Measurements from ENCODE around the gene SMYD1.
A peak's percentile ranks its signal among the peaks of the same experiment; 100 is the strongest.

Gene SMYD1

GRCh38 chr2:88055371-88056128 is 12.1 kb upstream of the SMYD1 start, which contains the start of gene KRCC1:
Gene KRCC1, minus strand, starts transcription at chr2:88055783. Its CDS starts 27,220 bp downstream, at chr2:88028563.
- H4K91ac ChIP-seq (ENCODE audit: low read depth, low read length): peak within 1 kb of the TSS; percentile 97
- H3K18ac ChIP-seq (ENCODE audit: low read length): peak within 1 kb of the TSS; percentile 99
- peak within 1 kb of the TSS; percentile 89 for H2BK120ac ChIP-seq (ENCODE audit: insufficient read depth, low read length, poor library complexity)
- no peak within 1 kb of the TSS for H3K23ac ChIP-seq (ENCODE audit: low read length)
- peaks cover 12 to 13% of the 10 kb centered on the region in 2 experiments for H3K4me1 ChIP-seq (ENCODE audit: control insufficient read depth in 1 of 2, insufficient read depth in 2 of 2, low read length in 2 of 2)
- no peak within 1 kb of the TSS for H2BK12ac ChIP-seq (ENCODE audit: low read length)
- no CpG with 5 or more reads among the region's 77 CpGs for WGBS (ENCODE audit: extremely low coverage, insufficient coverage, insufficient read length)
- peak within 1 kb of the TSS; percentile 92 for H4K12ac ChIP-seq (ENCODE audit: low read depth, low read length)
- H3K4me3 ChIP-seq (ENCODE audit: low read depth, low read length): peak within 1 kb of the TSS; percentile 85
- peak within 1 kb of the TSS; percentile 77 for H2AFZ ChIP-seq (ENCODE audit: insufficient read depth, low read length, poor library complexity)
- H3K79me2 ChIP-seq (ENCODE audit: control insufficient read depth, insufficient read depth, low read length, poor library complexity): peaks cover 11% of the 10 kb centered on the region
- H2BK5ac ChIP-seq (ENCODE audit: low read depth, low read length, poor library complexity): peak within 1 kb of the TSS; percentile 67
- H3K36me3 ChIP-seq (ENCODE audit: control insufficient read depth in 1 of 2, insufficient read depth in 2 of 2, low read length in 2 of 2): no peaks in the 10 kb centered on the region
- H3K79me1 ChIP-seq (ENCODE audit: low read length): peaks cover 9% of the 10 kb centered on the region
- peak within 1 kb of the TSS; percentile 98 for H3K14ac ChIP-seq (ENCODE audit: low read length)
- H2AK5ac ChIP-seq (ENCODE audit: low read length): peak within 1 kb of the TSS; percentile 77
- peak; percentile 98 to 99 for DNase-seq
- H3K4ac ChIP-seq (ENCODE audit: low read depth, low read length): peak within 1 kb of the TSS; percentile 98
- H3K27me3 ChIP-seq (ENCODE audit: insufficient read depth, low read length): no peaks in the 10 kb centered on the region
- peak within 1 kb of the TSS; percentile 71 for H3K4me2 ChIP-seq (ENCODE audit: low read length)
- peak within 1 kb of the TSS; percentile 65 for H3K27ac ChIP-seq (ENCODE audit: low read depth, low read length)
- H3K9me3 ChIP-seq (ENCODE audit: insufficient read depth, low read depth, low read length): no peaks in the 10 kb centered on the region
- peak within 1 kb of the TSS; percentile 99 for H3K9ac ChIP-seq (ENCODE audit: low read length)
- H4K8ac ChIP-seq (ENCODE audit: low read depth, low read length): peak within 1 kb of the TSS; percentile 96

- no peak overlapping the region for H2AK5ac ChIP-seq (ENCODE audit: low read length)
- no peak overlapping the region for H3K27ac ChIP-seq (ENCODE audit: low read depth, low read length)
- no peak overlapping the region for H3K14ac ChIP-seq (ENCODE audit: low read length)
- no peak overlapping the region for H2BK5ac ChIP-seq (ENCODE audit: low read depth, low read length, poor library complexity)
- no peaks in the 10 kb centered on the region for H3K9me3 ChIP-seq (ENCODE audit: insufficient read depth, low read depth, low read length)
- no peak overlapping the region for H3K18ac ChIP-seq (ENCODE audit: low read length)
- H4K8ac ChIP-seq (ENCODE audit: low read depth, low read length): no peak overlapping the region
- H3K4me2 ChIP-seq (ENCODE audit: low read length): no peak overlapping the region
- no peak overlapping the region for H3K4ac ChIP-seq (ENCODE audit: low read depth, low read length)
- H3K79me2 ChIP-seq (ENCODE audit: control insufficient read depth, insufficient read depth, low read length, poor library complexity): peaks cover 11% of the 10 kb centered on the region
- no peak overlapping the region for H3K23ac ChIP-seq (ENCODE audit: low read length)
- H3K27me3 ChIP-seq (ENCODE audit: insufficient read depth, low read length): no peaks in the 10 kb centered on the region
- H3K9ac ChIP-seq (ENCODE audit: low read length): no peak overlapping the region
- H2BK120ac ChIP-seq (ENCODE audit: insufficient read depth, low read length, poor library complexity): no peak overlapping the region
- H4K91ac ChIP-seq (ENCODE audit: low read depth, low read length): no peak overlapping the region
- H2AFZ ChIP-seq (ENCODE audit: insufficient read depth, low read length, poor library complexity): no peak overlapping the region
- H4K12ac ChIP-seq (ENCODE audit: low read depth, low read length): no peak overlapping the region
- no peak for DNase-seq
- no peaks in the 10 kb centered on the region for H3K36me3 ChIP-seq (ENCODE audit: control insufficient read depth in 1 of 2, insufficient read depth in 2 of 2, low read length in 2 of 2)
- H3K79me1 ChIP-seq (ENCODE audit: low read length): peaks cover 9% of the 10 kb centered on the region
- H3K4me1 ChIP-seq (ENCODE audit: control insufficient read depth in 1 of 2, insufficient read depth in 2 of 2, low read length in 2 of 2): peaks cover 12 to 13% of the 10 kb centered on the region in 2 experiments
- WGBS (ENCODE audit: extremely low coverage, insufficient coverage, insufficient read length): no CpG with 5 or more reads among the region's 4 CpGs
- H2BK12ac ChIP-seq (ENCODE audit: low read length): no peak overlapping the region
- no peak overlapping the region for H3K4me3 ChIP-seq (ENCODE audit: low read depth, low read length)
Observed at GRCh38 chr2:88057437-88057844, 10.2 kb upstream of the SMYD1 start.

- no peaks in the 10 kb centered on the region for H3K36me3 ChIP-seq (ENCODE audit: control insufficient read depth in 1 of 2, insufficient read depth in 2 of 2, low read length in 2 of 2)
- H3K18ac ChIP-seq (ENCODE audit: low read length): no peak overlapping the region
- H3K27me3 ChIP-seq (ENCODE audit: insufficient read depth, low read length): no peaks in the 10 kb centered on the region
- H3K4me3 ChIP-seq (ENCODE audit: low read depth, low read length): no peak overlapping the region
- no peaks in the 10 kb centered on the region for H3K9me3 ChIP-seq (ENCODE audit: insufficient read depth, low read depth, low read length)
- H2BK120ac ChIP-seq (ENCODE audit: insufficient read depth, low read length, poor library complexity): no peak overlapping the region
- H4K91ac ChIP-seq (ENCODE audit: low read depth, low read length): no peak overlapping the region
- no peak overlapping the region for H4K12ac ChIP-seq (ENCODE audit: low read depth, low read length)
- H3K79me1 ChIP-seq (ENCODE audit: low read length): peaks cover 9% of the 10 kb centered on the region
- peaks cover 12 to 13% of the 10 kb centered on the region in 2 experiments for H3K4me1 ChIP-seq (ENCODE audit: control insufficient read depth in 1 of 2, insufficient read depth in 2 of 2, low read length in 2 of 2)
- no peak overlapping the region for H3K4me2 ChIP-seq (ENCODE audit: low read length)
- peaks cover 11% of the 10 kb centered on the region for H3K79me2 ChIP-seq (ENCODE audit: control insufficient read depth, insufficient read depth, low read length, poor library complexity)
- no peak overlapping the region for H3K4ac ChIP-seq (ENCODE audit: low read depth, low read length)
- H3K14ac ChIP-seq (ENCODE audit: low read length): no peak overlapping the region
- no peak overlapping the region for H3K27ac ChIP-seq (ENCODE audit: low read depth, low read length)
- H3K9ac ChIP-seq (ENCODE audit: low read length): no peak overlapping the region
- no peak for DNase-seq
- H3K23ac ChIP-seq (ENCODE audit: low read length): no peak overlapping the region
- no peak overlapping the region for H2AK5ac ChIP-seq (ENCODE audit: low read length)
- H4K8ac ChIP-seq (ENCODE audit: low read depth, low read length): no peak overlapping the region
- no peak overlapping the region for H2AFZ ChIP-seq (ENCODE audit: insufficient read depth, low read length, poor library complexity)
- no peak overlapping the region for H2BK5ac ChIP-seq (ENCODE audit: low read depth, low read length, poor library complexity)
- no CpG with 5 or more reads among the region's 5 CpGs for WGBS (ENCODE audit: extremely low coverage, insufficient coverage, insufficient read length)
- H2BK12ac ChIP-seq (ENCODE audit: low read length): no peak overlapping the region
Observed at GRCh38 chr2:88058191-88058590, 9.4 kb upstream of the SMYD1 start.

- H3K4me3 ChIP-seq (ENCODE audit: low read depth, low read length): no peak overlapping the region
Observed at GRCh38 chr2:88059979-88060906, 7.4 kb upstream of the SMYD1 start.

More at GRCh38 chr2:88059979-88060906, 7.4 kb upstream of the SMYD1 start:
- Histone ChIP-seq H3K27me3 (ENCODE audit: insufficient read depth, low read length) (no peaks in the 10 kb centered on the region), H4K8ac (ENCODE audit: low read depth, low read length) (no peak overlapping the region), H3K23ac (ENCODE audit: low read length) (no peak overlapping the region), H4K12ac (ENCODE audit: low read depth, low read length) (no peak overlapping the region), H3K27ac (ENCODE audit: low read depth, low read length) (no peak overlapping the region), H4K91ac (ENCODE audit: low read depth, low read length) (no peak overlapping the region), H3K9me3 (ENCODE audit: insufficient read depth, low read depth, low read length) (no peaks in the 10 kb centered on the region), H3K18ac (ENCODE audit: low read length) (no peak overlapping the region), H2AFZ (ENCODE audit: insufficient read depth, low read length, poor library complexity) (no peak overlapping the region), H3K4me2 (ENCODE audit: low read length) (no peak overlapping the region), H2BK12ac (ENCODE audit: low read length) (no peak overlapping the region), H2AK5ac (ENCODE audit: low read length) (no peak overlapping the region), H2BK120ac (ENCODE audit: insufficient read depth, low read length, poor library complexity) (no peak overlapping the region), H3K36me3 (ENCODE audit: control insufficient read depth in 1 of 2, insufficient read depth in 2 of 2, low read length in 2 of 2) (no peaks in the 10 kb centered on the region), H3K4me1 (ENCODE audit: control insufficient read depth in 1 of 2, insufficient read depth in 2 of 2, low read length in 2 of 2) (peaks cover 2 to 5% of the 10 kb centered on the region in 2 experiments), H3K79me2 (ENCODE audit: control insufficient read depth, insufficient read depth, low read length, poor library complexity) (peaks cover 3% of the 10 kb centered on the region), H3K14ac (ENCODE audit: low read length) (no peak overlapping the region), H3K79me1 (ENCODE audit: low read length) (peaks cover 3% of the 10 kb centered on the region), H2BK5ac (ENCODE audit: low read depth, low read length, poor library complexity) (no peak overlapping the region), H3K4ac (ENCODE audit: low read depth, low read length) (no peak overlapping the region), H3K9ac (ENCODE audit: low read length) (no peak overlapping the region)
- peak in 1 of 2 donors; percentile 75 for DNase-seq
- no CpG with 5 or more reads among the region's 5 CpGs for WGBS (ENCODE audit: extremely low coverage, insufficient coverage, insufficient read length)
